ENCODE measurements around the gene THRB. TPM values are rescaled to one million over a fixed set of nuclear protein-coding genes. Genes with fewer than 3 reads are reported as not detected.

The THRB gene
- total and polyA plus RNA-seq, 5 donors from 2014 or later: 0.30 TPM; not detected in 4

DNA sequence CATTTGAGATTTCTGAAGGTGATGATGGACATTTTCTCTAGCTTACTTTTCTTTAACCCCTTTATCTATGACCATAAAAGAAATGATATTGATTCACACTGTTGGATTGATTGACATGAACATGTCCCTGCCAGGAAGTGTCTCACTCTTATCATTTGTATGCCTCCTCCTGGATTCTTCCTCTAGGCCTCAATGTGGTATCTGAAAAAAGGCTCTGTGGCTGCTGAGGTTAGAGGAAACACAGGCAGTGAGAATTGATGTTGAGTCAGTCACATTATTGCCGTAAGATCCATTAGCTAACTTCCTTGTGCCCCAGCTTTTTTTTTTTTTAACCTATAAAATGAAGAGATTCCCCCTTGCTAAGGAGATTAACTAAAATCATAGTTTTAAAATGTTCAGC, 8.0 kb upstream of the THRB start:
- Histone ChIP-seq H3K4me3 (ENCODE audit: low read depth, low read length) (no peak overlapping the region), H3K36me3 (ENCODE audit: control insufficient read depth, insufficient read depth, low read length) (no peaks in the 10 kb centered on the region), H3K27ac (ENCODE audit: insufficient read depth, low read length, poor library complexity, severe bottlenecking) (no peak overlapping the region), H3K9me3 (ENCODE audit: control insufficient read depth in 2 of 2, low read length in 2 of 2) (no peaks in the 10 kb centered on the region), H3K4me1 (ENCODE audit: control insufficient read depth, insufficient read depth, low read length, poor library complexity, severe bottlenecking) (no peaks in the 10 kb centered on the region), H3K27me3 (ENCODE audit: control insufficient read depth, insufficient read depth, low read length) (no peaks in the 10 kb centered on the region)
- DNase-seq (no peak), ATAC-seq (ENCODE audit: low read depth in 2 of 2) (no peak)
- Mint-ChIP-seq H3K27me3 (no peaks in the 10 kb centered on the region), H3K9me3 (peaks cover 0 to 3% (median 0%) of the 10 kb centered on the region in 7 donors), H3K27ac (no peak overlapping the region), H3K4me1 (no peaks in the 10 kb centered on the region), H3K36me3 (no peaks in the 10 kb centered on the region), H3K4me3 (no peak overlapping the region)

DNA sequence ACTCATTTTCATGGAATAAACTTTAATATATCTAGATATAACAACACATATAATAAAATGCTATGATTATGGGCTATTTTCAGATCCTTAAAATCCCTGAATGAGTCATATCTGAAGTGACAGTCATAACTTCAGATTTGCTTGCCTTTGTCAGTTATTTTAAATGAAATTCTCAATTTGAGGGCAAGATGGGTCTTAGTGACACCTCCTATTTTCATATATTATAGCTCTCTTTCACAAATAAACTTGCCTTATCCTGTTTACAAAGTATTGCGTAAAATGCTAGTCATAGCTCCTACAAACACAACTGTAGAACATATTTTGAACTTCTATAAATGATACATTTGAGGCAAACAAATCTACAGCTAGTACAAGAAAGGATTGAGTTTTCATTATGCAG, 6.2 kb upstream of the THRB start:
- H3K36me3 Mint-ChIP-seq: no peaks in the 10 kb centered on the region
- no peak for ATAC-seq (ENCODE audit: low read depth in 2 of 2)

DNA sequence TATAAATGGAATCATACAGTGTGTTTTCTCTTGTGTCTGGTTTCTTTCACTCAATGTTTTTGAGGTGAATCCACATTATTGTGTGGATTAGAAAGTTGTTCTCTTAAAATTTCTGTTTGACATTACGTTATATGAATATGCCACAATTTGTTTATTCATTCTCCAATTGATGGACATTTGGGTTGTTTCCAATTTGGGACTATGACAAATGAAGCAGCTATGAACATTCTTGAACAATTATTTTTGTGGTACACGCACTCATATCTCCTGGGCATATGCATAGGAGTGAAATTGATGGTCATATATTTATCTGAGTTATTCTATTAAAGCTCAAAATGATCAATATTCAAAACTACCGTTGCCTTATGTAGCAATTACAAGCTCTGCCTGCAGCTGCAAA, 5.3 kb upstream of the THRB start:
- Histone ChIP-seq H3K27ac (ENCODE audit: insufficient read depth, low read length, poor library complexity, severe bottlenecking) (no peak overlapping the region), H3K27me3 (ENCODE audit: control insufficient read depth, insufficient read depth, low read length) (peaks cover 4% of the 10 kb centered on the region), H3K4me3 (ENCODE audit: low read depth, low read length) (no peak overlapping the region), H3K36me3 (ENCODE audit: control insufficient read depth, insufficient read depth, low read length) (no peaks in the 10 kb centered on the region), H3K9me3 (ENCODE audit: control insufficient read depth in 2 of 2, low read length in 2 of 2) (no peaks in the 10 kb centered on the region), H3K4me1 (ENCODE audit: control insufficient read depth, insufficient read depth, low read length, poor library complexity, severe bottlenecking) (no peaks in the 10 kb centered on the region)
- Mint-ChIP-seq H3K27me3 (peaks cover 10% of the 10 kb centered on the region), H3K4me1 (no peaks in the 10 kb centered on the region), H3K9me3 (peaks cover 0 to 3% (median 0%) of the 10 kb centered on the region in 7 donors), H3K4me3 (peak overlapping the region in 1 of 4 donors; percentile 63), H3K36me3 (no peaks in the 10 kb centered on the region), H3K27ac (no peak overlapping the region)
- ATAC-seq (ENCODE audit: low read depth in 2 of 2) (no peak), DNase-seq (no peak)

More for the DNA sequence above, 6.2 kb upstream of the THRB start:
- H3K4me1 ChIP-seq (ENCODE audit: control insufficient read depth, insufficient read depth, low read length, poor library complexity, severe bottlenecking): no peaks in the 10 kb centered on the region
- H3K9me3 ChIP-seq (ENCODE audit: control insufficient read depth in 2 of 2, low read length in 2 of 2): no peaks in the 10 kb centered on the region
- no peak overlapping the region for H3K27ac ChIP-seq (ENCODE audit: insufficient read depth, low read length, poor library complexity, severe bottlenecking)
- Mint-ChIP-seq H3K9me3 (peaks cover 0 to 3% (median 0%) of the 10 kb centered on the region in 7 donors), H3K27ac (no peak overlapping the region), H3K4me3 (no peak overlapping the region), H3K27me3 (peaks cover 6% of the 10 kb centered on the region), H3K4me1 (no peaks in the 10 kb centered on the region)
- H3K4me3 ChIP-seq (ENCODE audit: low read depth, low read length): no peak overlapping the region
- no peaks in the 10 kb centered on the region for H3K36me3 ChIP-seq (ENCODE audit: control insufficient read depth, insufficient read depth, low read length)
- H3K27me3 ChIP-seq (ENCODE audit: control insufficient read depth, insufficient read depth, low read length): peaks cover 4% of the 10 kb centered on the region
- no peak for DNase-seq

DNA sequence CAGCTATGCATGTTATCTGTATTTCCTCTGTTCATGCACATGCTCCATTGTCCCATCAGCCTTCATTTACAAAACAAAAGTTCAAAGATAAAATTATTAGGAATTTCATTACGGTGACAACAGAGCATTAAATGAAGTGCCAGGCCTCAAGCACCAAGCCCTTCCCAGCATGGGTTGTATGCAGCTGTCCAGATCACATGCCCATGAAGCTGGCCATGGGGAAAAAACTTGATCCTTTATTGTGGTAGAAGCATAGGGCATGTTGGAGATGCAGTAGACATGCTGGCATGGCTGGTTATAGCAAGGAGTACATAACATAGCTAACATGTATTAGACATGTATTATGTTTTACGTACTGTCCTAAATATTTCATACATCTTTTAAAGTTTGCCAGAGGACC, 4.1 kb upstream of the THRB start:
- no peak for DNase-seq
- H3K27ac Mint-ChIP-seq: no peak overlapping the region
- no peaks in the 10 kb centered on the region for H3K36me3 Mint-ChIP-seq
- H3K4me1 Mint-ChIP-seq: peaks cover 0 to 1% (median under 1%) of the 10 kb centered on the region in 4 donors
- no peak for ATAC-seq (ENCODE audit: low read depth in 2 of 2)
- peaks cover 0 to 3% (median 0%) of the 10 kb centered on the region in 7 donors for H3K9me3 Mint-ChIP-seq
- Histone ChIP-seq H3K4me1 (ENCODE audit: control insufficient read depth, insufficient read depth, low read length, poor library complexity, severe bottlenecking) (no peaks in the 10 kb centered on the region), H3K27me3 (ENCODE audit: control insufficient read depth, insufficient read depth, low read length) (peaks cover 4% of the 10 kb centered on the region), H3K4me3 (ENCODE audit: low read depth, low read length) (no peak overlapping the region), H3K36me3 (ENCODE audit: control insufficient read depth, insufficient read depth, low read length) (no peaks in the 10 kb centered on the region), H3K27ac (ENCODE audit: insufficient read depth, low read length, poor library complexity, severe bottlenecking) (no peak overlapping the region), H3K9me3 (ENCODE audit: control insufficient read depth in 2 of 2, low read length in 2 of 2) (no peaks in the 10 kb centered on the region)
- peaks cover 13% of the 10 kb centered on the region for H3K27me3 Mint-ChIP-seq
- H3K4me3 Mint-ChIP-seq: no peak overlapping the region

DNA sequence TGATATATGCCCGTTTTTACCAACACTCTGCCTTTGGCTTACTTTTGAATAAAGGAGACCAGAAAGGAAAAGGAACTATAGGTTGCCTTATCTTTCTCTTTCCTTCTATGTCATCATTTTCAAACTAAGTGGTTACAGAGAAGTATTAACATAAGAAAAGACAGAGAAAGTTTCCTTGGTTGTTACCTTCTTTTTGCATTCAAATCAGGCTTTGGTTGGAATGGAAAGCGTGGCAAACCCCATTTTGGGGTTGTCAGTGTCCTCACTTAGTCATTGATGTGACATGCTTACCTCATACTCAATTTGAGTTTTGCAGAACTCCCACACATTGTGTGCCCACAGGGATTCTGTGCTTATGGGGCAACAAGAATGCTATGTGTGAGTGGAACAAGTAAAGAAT, 3.7 kb upstream of the THRB start:
- Histone ChIP-seq H3K27ac (ENCODE audit: insufficient read depth, low read length, poor library complexity, severe bottlenecking) (no peak overlapping the region), H3K4me1 (ENCODE audit: control insufficient read depth, insufficient read depth, low read length, poor library complexity, severe bottlenecking) (no peaks in the 10 kb centered on the region), H3K4me3 (ENCODE audit: low read depth, low read length) (no peak overlapping the region), H3K36me3 (ENCODE audit: control insufficient read depth, insufficient read depth, low read length) (no peaks in the 10 kb centered on the region), H3K27me3 (ENCODE audit: control insufficient read depth, insufficient read depth, low read length) (peaks cover 4% of the 10 kb centered on the region), H3K9me3 (ENCODE audit: control insufficient read depth in 2 of 2, low read length in 2 of 2) (no peaks in the 10 kb centered on the region)
- ATAC-seq (ENCODE audit: low read depth in 2 of 2) (no peak), DNase-seq (no peak)
- Mint-ChIP-seq H3K9me3 (peaks cover 0 to 3% (median 0%) of the 10 kb centered on the region in 7 donors), H3K27ac (peak overlapping the region in 1 of 3 donors; percentile 12), H3K4me1 (peaks cover 0 to 4% (median 1%) of the 10 kb centered on the region in 4 donors), H3K27me3 (peaks cover 17% of the 10 kb centered on the region), H3K36me3 (no peaks in the 10 kb centered on the region), H3K4me3 (no peak overlapping the region)

DNA sequence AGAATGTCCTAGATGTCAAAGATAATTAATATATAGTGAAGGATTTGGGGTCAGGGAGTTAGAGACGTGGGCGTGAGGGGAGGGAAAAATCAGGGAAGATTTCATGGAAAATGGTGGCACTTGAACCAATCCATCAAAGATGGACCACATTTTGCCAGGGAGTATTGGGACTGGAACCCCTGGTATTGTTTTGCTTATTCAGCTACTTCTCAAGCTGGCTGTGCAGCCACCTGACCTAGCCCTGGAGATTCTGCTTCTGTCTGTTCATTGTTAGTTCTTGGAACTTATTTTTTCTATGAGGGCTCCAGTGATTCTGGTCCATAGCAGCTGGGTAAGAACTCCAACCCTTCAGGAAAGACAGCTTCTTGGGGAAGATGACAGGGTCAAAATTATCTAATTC, 3.3 kb upstream of the THRB start:
- H3K4me1 Mint-ChIP-seq: peaks cover 0 to 4% (median 1%) of the 10 kb centered on the region in 4 donors
- no peak overlapping the region for H3K27ac Mint-ChIP-seq
- no peak overlapping the region for H3K27ac ChIP-seq (ENCODE audit: insufficient read depth, low read length, poor library complexity, severe bottlenecking)
- no peak for DNase-seq
- H3K4me3 Mint-ChIP-seq: no peak overlapping the region
- H3K27me3 ChIP-seq (ENCODE audit: control insufficient read depth, insufficient read depth, low read length): peaks cover 4% of the 10 kb centered on the region
- peaks cover 22% of the 10 kb centered on the region for H3K27me3 Mint-ChIP-seq
- no peak overlapping the region for H3K4me3 ChIP-seq (ENCODE audit: low read depth, low read length)
- H3K9me3 Mint-ChIP-seq: peaks cover 0 to 3% (median 0%) of the 10 kb centered on the region in 7 donors
- no peaks in the 10 kb centered on the region for H3K36me3 ChIP-seq (ENCODE audit: control insufficient read depth, insufficient read depth, low read length)
- H3K4me1 ChIP-seq (ENCODE audit: control insufficient read depth, insufficient read depth, low read length, poor library complexity, severe bottlenecking): no peaks in the 10 kb centered on the region
- H3K36me3 Mint-ChIP-seq: no peaks in the 10 kb centered on the region
- H3K9me3 ChIP-seq (ENCODE audit: control insufficient read depth in 2 of 2, low read length in 2 of 2): no peaks in the 10 kb centered on the region
- ATAC-seq (ENCODE audit: low read depth in 2 of 2): no peak

DNA sequence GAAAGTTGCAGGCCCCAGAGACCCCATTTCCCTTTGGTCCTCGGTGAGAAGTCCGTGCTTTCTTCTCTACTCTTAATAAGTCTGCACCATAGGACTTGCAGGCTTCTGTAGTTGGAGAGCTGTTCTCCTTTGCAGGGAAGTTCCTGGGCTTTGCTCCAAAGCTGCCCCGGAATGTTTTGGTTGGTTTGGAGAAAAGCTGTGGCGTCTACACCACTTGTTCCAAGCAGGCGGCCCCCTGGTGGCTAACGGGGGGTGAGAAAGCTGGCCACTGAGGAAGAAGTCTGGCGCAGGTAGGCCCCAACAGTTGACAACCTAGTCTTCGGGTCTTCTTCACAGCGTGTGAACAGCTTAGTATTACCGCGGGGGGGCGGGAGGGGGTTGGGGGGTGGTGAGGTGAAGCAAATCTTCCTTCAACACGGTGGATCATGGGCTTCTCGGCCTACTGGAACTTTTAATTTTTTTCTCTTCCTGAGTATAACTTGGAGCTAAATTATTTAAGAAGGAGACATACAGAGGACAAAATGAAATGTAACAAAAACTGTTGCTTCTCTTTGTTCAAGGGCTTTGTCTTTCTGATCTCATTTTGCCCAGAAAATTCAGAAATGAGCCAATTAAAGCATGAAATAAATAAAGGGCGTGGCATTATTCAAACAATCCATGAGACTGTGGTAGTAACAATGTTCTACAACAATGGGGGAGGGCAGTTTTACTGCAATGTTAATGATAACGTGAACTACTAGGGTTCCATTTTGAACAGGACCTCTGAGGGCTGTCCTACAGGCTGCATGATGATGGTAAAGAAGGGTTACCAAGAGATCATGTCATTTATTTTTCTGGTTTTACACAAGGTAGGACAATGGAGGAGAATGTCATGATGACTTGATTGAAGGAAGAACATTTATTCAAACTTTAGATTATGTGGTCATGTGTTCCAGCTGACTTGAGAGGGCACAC, 2.2 kb upstream of the THRB start:
- no peaks in the 10 kb centered on the region for H3K36me3 ChIP-seq (ENCODE audit: control insufficient read depth, insufficient read depth, low read length)
- H3K36me3 Mint-ChIP-seq: no peaks in the 10 kb centered on the region
- peaks cover 0 to 4% (median 1%) of the 10 kb centered on the region in 4 donors for H3K4me1 Mint-ChIP-seq
- no peaks in the 10 kb centered on the region for H3K4me1 ChIP-seq (ENCODE audit: control insufficient read depth, insufficient read depth, low read length, poor library complexity, severe bottlenecking)
- no peak for DNase-seq
- no peak overlapping the region for H3K4me3 ChIP-seq (ENCODE audit: low read depth, low read length)
- peaks cover 0 to 3% (median 0%) of the 10 kb centered on the region in 7 donors for H3K9me3 Mint-ChIP-seq
- H3K9me3 ChIP-seq (ENCODE audit: control insufficient read depth in 2 of 2, low read length in 2 of 2): no peaks in the 10 kb centered on the region
- H3K4me3 Mint-ChIP-seq: no peak overlapping the region
- H3K27ac Mint-ChIP-seq: no peak overlapping the region
- no peak overlapping the region for H3K27ac ChIP-seq (ENCODE audit: insufficient read depth, low read length, poor library complexity, severe bottlenecking)
- H3K27me3 Mint-ChIP-seq: peaks cover 24% of the 10 kb centered on the region
- no peak for ATAC-seq (ENCODE audit: low read depth in 2 of 2)
- H3K27me3 ChIP-seq (ENCODE audit: control insufficient read depth, insufficient read depth, low read length): peaks cover 4% of the 10 kb centered on the region
